K562 (cell line): ENCODE measurements around the gene MYH7B. TPM values are rescaled to one million over a fixed set of nuclear protein-coding genes. Genes with fewer than 3 reads are reported as not detected.

ENCODE experiments used
- ATAC-seq: fragments of 200-7000 bp; cut with Tn5 transposase; 3 replicates; pipeline ENCODE4 v1.9.1; 2020; ENCODE audit warnings: moderate library complexity
- BruUV-seq: library from RNA; stranded (reverse); fragments of 400-500 nt; replicated peaks from 2 replicates; lab custom pipeline; 2021; lab: Mats Ljungman, UMichigan
- CTCF ChIA-PET: fragments of 300-600 bp; formaldehyde crosslinking; extraction: SDS; loops from one replicate; lab custom pipeline; 2021; ENCODE audit warnings: low intra/inter-chr PET ratio; lab: Yijun Ruan, JAX
- POLR2A ChIA-PET: fragments of 300-600, 350-650 bp; sonication (Branson Sonifier 250); formaldehyde crosslinking; extraction: SDS; loops from one replicate; lab custom pipeline; 2021; ENCODE audit warnings: antibody characterized with exemption, inconsistent platforms; lab: Yijun Ruan, JAX
- DNase-seq, 4 experiments: peaks; one replicate each; pipeline versions ENCODE4 v3.0.0 to v3.0.0-alpha.2; 2011 to 2018; ENCODE audit warnings: low spot score in 3 of 4, mixed read lengths in 3 of 4; ENCODE audit errors: extremely low read depth in 1 of 4
- FAIRE-seq: peaks from 2 replicates; lab custom pipeline; 2011; peaks lifted over from hg19 to GRCh38; lab: Jason Lieb, UNC
- H2AFZ ChIP-seq: 2 replicates; pipeline ENCODE4 v1.6.0; 2011; ENCODE audit warnings: low read depth, low read length, control low read depth, inconsistent platforms
- H3K27ac ChIP-seq: fragments of 200-600 bp; 3 replicates; pipeline ENCODE4 v1.8.0; 2011; ENCODE audit warnings: low read depth, mild to moderate bottlenecking, control low read depth, inconsistent platforms, low read length, moderate library complexity, mixed read lengths; ENCODE audit errors: extremely low read depth
- H3K27me3 ChIP-seq, 2 experiments: fragments of 300-600 bp in 1 of 2; 2 replicates in 1 of 2; 3 replicates in 1 of 2; pipeline versions ENCODE4 v1.6.0 to v1.8.0; 2011; ENCODE audit warnings: inconsistent platforms in 2 of 2, low read length in 2 of 2, mild to moderate bottlenecking in 1 of 2, mixed read lengths in 1 of 2, moderate library complexity in 1 of 2; ENCODE audit not compliant: control insufficient read depth in 2 of 2, insufficient read depth in 2 of 2
- H3K36me3 ChIP-seq: fragments of 300-600 bp; 3 replicates; pipeline ENCODE4 v1.8.0; 2011; ENCODE audit warnings: mild to moderate bottlenecking, low read length, inconsistent platforms; ENCODE audit not compliant: control insufficient read depth, insufficient read depth
- H3K4me1 ChIP-seq, 2 experiments: fragments of 200-600 bp in 1 of 2; replicated peaks in 1 of 2; 2 replicates in 1 of 2; 3 replicates in 1 of 2; pipeline versions ENCODE4 v1.5.1 to v1.8.0; 2011; ENCODE audit warnings: inconsistent platforms in 2 of 2, low read length in 2 of 2, mild to moderate bottlenecking in 1 of 2, mixed read lengths in 1 of 2, moderate library complexity in 1 of 2; ENCODE audit not compliant: control insufficient read depth in 2 of 2, insufficient read depth in 2 of 2
- H3K4me2 ChIP-seq: 2 replicates; pipeline ENCODE4 v1.6.1; 2011; ENCODE audit warnings: low read length, control low read depth, inconsistent platforms, mixed read lengths; ENCODE audit not compliant: insufficient read depth
- H3K4me3 ChIP-seq: fragments of 200-600 bp; sonication (generic), shearing (Covaris generic); 2 replicates; pipeline ENCODE4 v1.5.1; 2016; ENCODE audit warnings: control low read depth, inconsistent platforms
- H3K79me2 ChIP-seq: fragments of 200-600 bp; 3 replicates; pipeline ENCODE4 v1.8.0; 2011; ENCODE audit warnings: low read length, inconsistent platforms; ENCODE audit not compliant: control insufficient read depth, insufficient read depth
- H3K9ac ChIP-seq, 2 experiments: 2 replicates each; pipeline versions ENCODE4 v1.6.0 to v1.6.1; 2011; ENCODE audit warnings: low read depth in 2 of 2, low read length in 2 of 2, control low read depth in 1 of 2, inconsistent platforms in 1 of 2, mild to moderate bottlenecking in 1 of 2, mixed read lengths in 1 of 2; ENCODE audit not compliant: insufficient read depth in 1 of 2
- H3K9me1 ChIP-seq: one replicate; pipeline ENCODE4 v1.6.0; 2011; ENCODE audit warnings: inconsistent platforms, mild to moderate bottlenecking, low read length, moderate library complexity; ENCODE audit not compliant: control insufficient read depth, insufficient read depth
- H3K9me3 ChIP-seq: replicated peaks from 2 replicates; pipeline ENCODE4 v1.5.1; 2011; ENCODE audit warnings: low read depth, low read length, inconsistent platforms; ENCODE audit not compliant: control insufficient read depth, insufficient read depth
- H4K20me1 ChIP-seq: replicated peaks from 2 replicates; pipeline ENCODE4 v1.6.1; 2011; ENCODE audit warnings: low read length, inconsistent platforms, mixed read lengths; ENCODE audit not compliant: control insufficient read depth, insufficient read depth
- ATF1 ChIP-seq, 2 experiments: fragments of 450-650 bp in 1 of 2; IDR thresholded peaks; 2 replicates each; pipeline ENCODE4 v1.6.1; 2016; ENCODE audit warnings: missing compliant biosample characterization in 1 of 2, missing genetic modification characterization in 1 of 2
- NCOA4 ChIP-seq: fragments of 450-650 bp; IDR thresholded peaks from 2 replicates; pipeline ENCODE4 v1.6.1; 2018; ENCODE audit warnings: mild to moderate bottlenecking; ENCODE audit not compliant: partially characterized antibody
- POLR2G ChIP-seq: fragments of 200-400 bp; formaldehyde crosslinking; IDR thresholded peaks from 2 replicates; pipeline ENCODE4 v1.6.1; 2017; ENCODE audit warnings: low read depth, mild to moderate bottlenecking, antibody characterized with exemption, low read length, moderate library complexity
- RBM22 ChIP-seq: fragments of 200-400 bp; formaldehyde crosslinking; IDR thresholded peaks from 2 replicates; pipeline ENCODE4 v1.6.1; 2018; ENCODE audit warnings: low read length, low read depth; ENCODE audit not compliant: poor library complexity, severe bottlenecking
- SETDB1 ChIP-seq: IDR thresholded peaks from one replicate; pipeline ENCODE4 v1.6.1; 2012; ENCODE audit warnings: low read length, control low read depth, inconsistent platforms
- SMARCB1 ChIP-seq: IDR thresholded peaks from 2 replicates; pipeline ENCODE4 v1.6.1; 2011; ENCODE audit warnings: improper control_type of control experiment, low read depth; ENCODE audit not compliant: insufficient read length
- ZNF668 ChIP-seq: fragments of 250-450 bp; sonication (Bioruptor Pico); IDR thresholded peaks from 2 replicates; pipeline ENCODE4 v1.8.0; 2022; ENCODE audit warnings: mild to moderate bottlenecking, inconsistent platforms
- WGBS: fragments of 100-300 bp; shearing (Covaris generic); methylation state at CpG from one replicate; pipeline ENCODE4 v1.1.6; 2016; ENCODE audit warnings: low coverage, mixed read lengths; ENCODE audit not compliant: insufficient coverage; ENCODE audit errors: missing lambda C conversion rate; 5-methylcytosine and 5-hydroxymethylcytosine counted together
- in situ Hi-C: fragments of 300-500 bp; cut with MboI; formaldehyde crosslinking; loops from 4 replicates; pipeline ENCODE4 v1.15.0; 2018; ENCODE audit warnings: inconsistent platforms, mixed read lengths
- intact Hi-C: fragments of 100-400 bp; cut with micrococcal nuclease; formaldehyde crosslinking; loops from 2 replicates; pipeline ENCODE4 v1.14.2; 2022
- polyA plus RNA-seq, 8 experiments: library from polyadenylated mRNA; depleted of rRNA in 4 of 8; stranded (reverse) in 5 of 8; unstranded in 3 of 8; fragments of >200 nt; fragmentation: Nextera tagmentation in 2 of 8; fragmentation: Illumina TruSeq in 1 of 8; extraction: Ambion mirVana in 2 of 8; extraction: Trizol in 1 of 8; gene quantifications; 2 replicates each; pipeline versions ENCODE4 v1.2.1 to v1.2.3, GENCODE V29; 2011 to 2014; ENCODE audit warnings: inconsistent platforms in 1 of 8, missing spikeins in 1 of 8
- total RNA-seq, 7 experiments: library from RNA; depleted of rRNA in 6 of 7; stranded (reverse); fragments of >200 nt in 6 of 7; fragmentation: Illumina TruSeq in 2 of 7; extraction: Trizol in 2 of 7; gene quantifications; 2 replicates each; pipeline versions ENCODE4 v1.2.1 to v1.2.3, GENCODE V29; 2011 to 2021; ENCODE audit warnings: low replicate concordance in 1 of 7

Gene MYH7B
- total and polyA plus RNA-seq, 9 of the 15 experiments (the other 6 are each of a cell fraction or from before 2014, with no cell fraction given), result 0.07 to 0.34 (median 0.13) TPM; not detected in 3

DNA sequence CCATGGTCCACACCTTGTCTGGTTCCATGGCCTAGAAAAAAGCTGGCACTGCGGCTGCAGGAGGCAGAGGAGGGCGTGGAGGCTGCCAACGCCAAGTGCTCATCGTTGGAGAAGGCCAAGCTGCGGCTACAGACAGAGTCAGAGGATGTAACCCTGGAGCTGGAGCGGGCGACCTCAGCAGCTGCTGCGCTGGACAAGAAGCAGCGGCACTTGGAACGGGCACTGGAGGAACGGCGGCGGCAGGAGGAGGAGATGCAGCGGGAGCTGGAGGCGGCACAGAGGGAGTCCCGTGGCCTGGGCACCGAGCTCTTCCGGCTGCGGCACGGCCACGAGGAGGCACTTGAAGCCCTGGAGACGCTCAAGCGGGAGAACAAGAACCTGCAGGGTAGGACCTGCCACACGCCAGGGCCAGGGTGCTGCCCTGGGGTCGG is 43.4 kb downstream of the MYH7B start:
- no peaks in the 10 kb centered on the region for H4K20me1 ChIP-seq
- no peaks in the 10 kb centered on the region for H3K27me3 ChIP-seq
- no peak for ATAC-seq
- H3K9ac ChIP-seq, result peak overlapping the region in 1 of 2 experiments; percentile 35; a peak in 2 of 4 replicates
- peaks cover 0 to 23% of the 10 kb centered on the region in 2 experiments; a peak in 2 of 5 replicates for H3K4me1 ChIP-seq
- no peaks in the 10 kb centered on the region for H3K9me3 ChIP-seq
- FAIRE-seq, result no peak
- POLR2A ChIA-PET, result interaction anchor here (0.6 to 1.2 kb wide), 3 partner anchors 26 to 123 kb away, joined by 3 to 4 read pairs (median 4); partner anchors contain the start of gene ACSS2
- intact Hi-C loops, result no loop called here
- 95% methylated on average over 25 of the region's 25 CpGs for WGBS
- CTCF ChIA-PET, result no interaction called here
- no peak for DNase-seq
- TF ChIP-seq ATF1 (CRISPR knock-in tag; IDR thresholded peaks at IDR 0.05) (no peak), ATF1 (tag; IDR thresholded peaks at IDR 0.05) (no peak), RBM22 (peak; percentile 76), POLR2G (peak; percentile 65)
- BruUV-seq, result no TSS peak
- no peak overlapping the region for H3K4me2 ChIP-seq
- in situ Hi-C loops, result no loop called here
- no peak overlapping the region for H2AFZ ChIP-seq
- H3K9me1 ChIP-seq, result no peaks in the 10 kb centered on the region
- H3K4me3 ChIP-seq, result no peak overlapping the region
- no peak overlapping the region for H3K27ac ChIP-seq
- H3K79me2 ChIP-seq, result no peaks in the 10 kb centered on the region
- H3K36me3 ChIP-seq, result peaks cover 80% of the 10 kb centered on the region; the same call in 2 of the 3 replicates

GRCh38 chr20:34999782-35000181 is 44.1 kb downstream of the MYH7B start:
- H4K20me1 ChIP-seq, result no peaks in the 10 kb centered on the region
- peaks cover 86% of the 10 kb centered on the region; the same call in 2 of the 3 replicates for H3K36me3 ChIP-seq
- BruUV-seq, result no TSS peak
- DNase-seq, result no peak
- 85% methylated on average over 9 of the region's 10 CpGs for WGBS
- H3K27ac ChIP-seq, result no peak overlapping the region
- no peaks in the 10 kb centered on the region for H3K9me1 ChIP-seq
- TF ChIP-seq SETDB1 (no peak), NCOA4 (no peak), SMARCB1 (no peak), ZNF668 (CRISPR knock-in tag) (no peak)
- TF ChIP-seq, all 486 proteins: peak for 0
- H3K9ac ChIP-seq, result no peak overlapping the region
- no peak for FAIRE-seq
- no peak for ATAC-seq
- CTCF ChIA-PET, result no interaction called here
- H3K4me1 ChIP-seq, result peaks cover 0 to 19% of the 10 kb centered on the region in 2 experiments; a peak in 2 of 5 replicates
- POLR2A ChIA-PET, result interaction anchor here (0.6 to 2.2 kb wide), 3 partner anchors 9 to 47 kb away, joined by 3 to 17 read pairs (median 10); no protein-coding TSS in a partner anchor
- H3K9me3 ChIP-seq, result no peaks in the 10 kb centered on the region
- no peaks in the 10 kb centered on the region for H3K79me2 ChIP-seq
- no peaks in the 10 kb centered on the region for H3K27me3 ChIP-seq
- no peak overlapping the region for H3K4me2 ChIP-seq
- intact Hi-C loops, result no loop called here
- no peak overlapping the region for H2AFZ ChIP-seq
- no peak overlapping the region for H3K4me3 ChIP-seq
- in situ Hi-C loops, result no loop called here
